ENCODE measurements around the gene PCA3.

Gene PCA3

DNA sequence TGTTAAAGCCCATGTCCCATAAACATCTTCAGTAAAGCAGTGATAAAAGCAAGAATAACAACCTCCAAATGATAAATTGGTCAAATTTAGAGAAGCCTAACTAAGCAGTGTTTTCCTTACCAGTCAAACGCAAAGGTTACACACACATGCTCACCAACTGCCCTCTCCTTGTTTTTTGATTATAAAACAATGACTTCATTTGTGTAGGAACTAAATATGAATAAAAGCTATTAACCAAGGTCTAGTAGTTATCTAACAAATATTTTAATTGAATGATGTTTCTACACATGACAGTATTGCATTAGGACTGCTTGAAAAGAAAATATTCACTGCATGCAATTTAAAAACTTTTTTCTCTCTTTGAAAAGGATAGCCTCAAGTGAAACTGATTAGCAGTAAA, 36.7 kb downstream of the PCA3 start:
- no peak for TF ChIP-seq EGR1 (IDR thresholded peaks at IDR 0.05)
- TF ChIP-seq YY1 (IDR thresholded peaks at IDR 0.05; ENCODE audit: low read depth), result no peak
- no peak for TF ChIP-seq NFIC (IDR thresholded peaks at IDR 0.05)
- TF ChIP-seq MAX (IDR thresholded peaks at IDR 0.05), result no peak
- no peak for TF ChIP-seq REST (IDR thresholded peaks at IDR 0.05; ENCODE audit: low read depth)
- no peak for TF ChIP-seq RAD21 (IDR thresholded peaks at IDR 0.05; ENCODE audit: low read depth)
- TF ChIP-seq CREB1 (IDR thresholded peaks at IDR 0.05; ENCODE audit: low read depth), result no peak
- TF ChIP-seq EP300 (IDR thresholded peaks at IDR 0.05; ENCODE audit: borderline replicate concordance), result no peak
- no peak for TF ChIP-seq FOXM1 (IDR thresholded peaks at IDR 0.05; ENCODE audit: borderline replicate concordance, low read depth)
- TF ChIP-seq TCF12 (IDR thresholded peaks at IDR 0.05; ENCODE audit: low read depth), result no peak
- TF ChIP-seq TAF1 (IDR thresholded peaks at IDR 0.05; ENCODE audit: low read depth), result no peak
- TF ChIP-seq CEBPB (IDR thresholded peaks at IDR 0.05), result no peak
- TF ChIP-seq TEAD4 (IDR thresholded peaks at IDR 0.05), result no peak
- no peak for TF ChIP-seq ZBTB7A (IDR thresholded peaks at IDR 0.05; ENCODE audit: low read depth)

DNA sequence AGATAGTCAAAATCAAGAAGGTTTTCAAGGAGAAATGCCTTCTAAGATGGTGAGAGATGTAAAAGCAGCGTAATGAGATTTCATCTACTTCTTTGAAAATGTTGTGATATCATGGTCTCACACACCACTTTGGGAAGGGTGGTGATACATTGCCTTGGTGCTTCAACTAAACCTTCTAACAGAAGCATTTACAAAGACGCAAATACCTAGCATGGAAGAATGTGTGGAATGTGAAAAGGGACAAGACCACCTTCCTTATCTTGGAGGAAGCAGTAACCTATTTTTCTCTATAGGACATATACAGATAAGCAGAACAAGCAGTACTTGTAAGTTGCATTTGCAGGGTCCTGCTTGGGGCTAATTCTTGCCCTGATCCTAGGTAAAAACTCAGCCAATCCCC, 38.8 kb downstream of the PCA3 start:
- TF ChIP-seq CEBPB (IDR thresholded peaks at IDR 0.05) (no peak), YY1 (IDR thresholded peaks at IDR 0.05; ENCODE audit: low read depth) (no peak), CREB1 (IDR thresholded peaks at IDR 0.05; ENCODE audit: low read depth) (no peak), REST (IDR thresholded peaks at IDR 0.05; ENCODE audit: low read depth) (no peak), MAX (IDR thresholded peaks at IDR 0.05) (no peak), FOXM1 (IDR thresholded peaks at IDR 0.05; ENCODE audit: borderline replicate concordance, low read depth) (no peak), TCF12 (IDR thresholded peaks at IDR 0.05; ENCODE audit: low read depth) (no peak), ZBTB7A (IDR thresholded peaks at IDR 0.05; ENCODE audit: low read depth) (no peak), NFIC (IDR thresholded peaks at IDR 0.05) (no peak), EP300 (IDR thresholded peaks at IDR 0.05; ENCODE audit: borderline replicate concordance) (no peak), RAD21 (IDR thresholded peaks at IDR 0.05; ENCODE audit: low read depth) (no peak), TEAD4 (IDR thresholded peaks at IDR 0.05) (no peak), TAF1 (IDR thresholded peaks at IDR 0.05; ENCODE audit: low read depth) (no peak), EGR1 (IDR thresholded peaks at IDR 0.05) (no peak)
- TF ChIP-seq, protein P1, sequence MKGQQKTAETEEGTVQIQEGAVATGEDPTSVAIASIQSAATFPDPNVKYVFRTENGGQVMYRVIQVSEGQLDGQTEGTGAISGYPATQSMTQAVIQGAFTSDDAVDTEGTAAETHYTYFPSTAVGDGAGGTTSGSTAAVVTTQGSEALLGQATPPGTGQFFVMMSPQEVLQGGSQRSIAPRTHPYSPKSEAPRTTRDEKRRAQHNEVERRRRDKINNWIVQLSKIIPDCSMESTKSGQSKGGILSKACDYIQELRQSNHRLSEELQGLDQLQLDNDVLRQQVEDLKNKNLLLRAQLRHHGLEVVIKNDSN (IDR thresholded peaks at IDR 0.05), result no peak

- no peak for TF ChIP-seq EP300 (IDR thresholded peaks at IDR 0.05; ENCODE audit: borderline replicate concordance)
- no peak for TF ChIP-seq ZBTB7A (IDR thresholded peaks at IDR 0.05; ENCODE audit: low read depth)
- TF ChIP-seq TEAD4 (IDR thresholded peaks at IDR 0.05), result no peak
- no peak for TF ChIP-seq FOXM1 (IDR thresholded peaks at IDR 0.05; ENCODE audit: borderline replicate concordance, low read depth)
- TF ChIP-seq RAD21 (IDR thresholded peaks at IDR 0.05; ENCODE audit: low read depth), result no peak
- no peak for TF ChIP-seq TCF12 (IDR thresholded peaks at IDR 0.05; ENCODE audit: low read depth)
- no peak for TF ChIP-seq CEBPB (IDR thresholded peaks at IDR 0.05)
- no peak for TF ChIP-seq REST (IDR thresholded peaks at IDR 0.05; ENCODE audit: low read depth)
- TF ChIP-seq EGR1 (IDR thresholded peaks at IDR 0.05), result no peak
- no peak for TF ChIP-seq YY1 (IDR thresholded peaks at IDR 0.05; ENCODE audit: low read depth)
- no peak for TF ChIP-seq CREB1 (IDR thresholded peaks at IDR 0.05; ENCODE audit: low read depth)
- TF ChIP-seq, protein P1 (IDR thresholded peaks at IDR 0.05), result no peak
- no peak for TF ChIP-seq MAX (IDR thresholded peaks at IDR 0.05)
These were observed 39.5 kb downstream of the PCA3 start for GRCh38 chr9:76803762-76804161.

- no peak for TF ChIP-seq NFIC (IDR thresholded peaks at IDR 0.05)
- TF ChIP-seq CEBPB (IDR thresholded peaks at IDR 0.05), result no peak
- TF ChIP-seq EP300 (IDR thresholded peaks at IDR 0.05; ENCODE audit: borderline replicate concordance), result no peak
- no peak for TF ChIP-seq ZBTB7A (IDR thresholded peaks at IDR 0.05; ENCODE audit: low read depth)
- no peak for TF ChIP-seq CREB1 (IDR thresholded peaks at IDR 0.05; ENCODE audit: low read depth)
- no peak for TF ChIP-seq YY1 (IDR thresholded peaks at IDR 0.05; ENCODE audit: low read depth)
- no peak for TF ChIP-seq TAF1 (IDR thresholded peaks at IDR 0.05; ENCODE audit: low read depth)
- no peak for TF ChIP-seq TEAD4 (IDR thresholded peaks at IDR 0.05)
- no peak for TF ChIP-seq EGR1 (IDR thresholded peaks at IDR 0.05)
- no peak for TF ChIP-seq RAD21 (IDR thresholded peaks at IDR 0.05; ENCODE audit: low read depth)
- no peak for TF ChIP-seq MAX (IDR thresholded peaks at IDR 0.05)
- TF ChIP-seq, protein P1 (IDR thresholded peaks at IDR 0.05), result no peak
- TF ChIP-seq TCF12 (IDR thresholded peaks at IDR 0.05; ENCODE audit: low read depth), result no peak
- no peak for TF ChIP-seq REST (IDR thresholded peaks at IDR 0.05; ENCODE audit: low read depth)
- no peak for TF ChIP-seq FOXM1 (IDR thresholded peaks at IDR 0.05; ENCODE audit: borderline replicate concordance, low read depth)
These were observed 44.4 kb downstream of the PCA3 start for GRCh38 chr9:76808636-76809035.
